Smooth muscle cell (in vitro differentiated cells): ENCODE results near the gene NETO2. TPM values are rescaled to one million over a fixed set of nuclear protein-coding genes. Genes with fewer than 3 reads are reported as not detected.

ENCODE experiments used
- DNase-seq: peaks from one replicate; lab custom pipeline; 2025; ENCODE audit not compliant: unreplicated experiment; lab: John Stamatoyannopoulos, UW
- H2AFZ ChIP-seq: fragments of 200-600 bp; sonication (generic); 2 replicates; pipeline ENCODE4 v1.6.0; 2016; ENCODE audit warnings: antibody characterized with exemption, low read depth, mild to moderate bottlenecking
- H3F3A ChIP-seq: fragments of 200-600 bp; sonication (generic); 2 replicates; pipeline ENCODE4 v1.6.0; 2017; ENCODE audit warnings: antibody characterized with exemption, low read depth
- H3K27ac ChIP-seq: fragments of 200-600 bp; sonication (generic); 2 replicates; pipeline ENCODE4 v1.5.1; 2016; ENCODE audit warnings: low read depth, mild to moderate bottlenecking
- H3K27me3 ChIP-seq: fragments of 200-600 bp; sonication (generic); 2 replicates; pipeline ENCODE4 v1.6.1; 2016; ENCODE audit warnings: low read depth, mild to moderate bottlenecking
- H3K36me3 ChIP-seq: fragments of 200-600 bp; sonication (generic); 2 replicates; pipeline ENCODE4 v1.5.1; 2016; ENCODE audit warnings: low read depth
- H3K4me1 ChIP-seq: fragments of 200-600 bp; sonication (generic); 2 replicates; pipeline ENCODE4 v1.5.1; 2016; ENCODE audit warnings: low read depth
- H3K4me2 ChIP-seq: fragments of 200-600 bp; sonication (generic); 2 replicates; pipeline ENCODE4 v1.6.0; 2016; ENCODE audit warnings: mild to moderate bottlenecking
- H3K4me3 ChIP-seq: fragments of 200-600 bp; sonication (generic); 2 replicates; pipeline ENCODE4 v1.5.1; 2016; ENCODE audit warnings: mild to moderate bottlenecking
- H3K79me2 ChIP-seq: fragments of 200-600 bp; sonication (generic); 2 replicates; pipeline ENCODE4 v1.6.0; 2016; ENCODE audit warnings: low read depth, mild to moderate bottlenecking
- H3K9ac ChIP-seq: fragments of 200-600 bp; sonication (generic); 2 replicates; pipeline ENCODE4 v1.6.0; 2016; ENCODE audit warnings: low read depth
- H3K9me3 ChIP-seq: fragments of 200-600 bp; sonication (generic); replicated peaks from 2 replicates; pipeline ENCODE4 v1.5.1; 2016; ENCODE audit warnings: low read depth
- H4K20me1 ChIP-seq: fragments of 200-600 bp; sonication (generic); 2 replicates; pipeline ENCODE4 v1.6.0; 2016; ENCODE audit warnings: low read depth
- CTCF ChIP-seq: fragments of 200-600 bp; sonication (generic); IDR thresholded peaks from 2 replicates; pipeline ENCODE4 v1.5.1; 2017; ENCODE audit warnings: borderline replicate concordance, mild to moderate bottlenecking, antibody characterized with exemption; ENCODE audit not compliant: insufficient read depth, poor library complexity, severe bottlenecking
- WGBS: methylation state at CpG from one replicate; pipeline ENCODE4 v1.1.7; 2016; ENCODE audit warnings: low lambda C conversion rate; 5-methylcytosine and 5-hydroxymethylcytosine counted together
- polyA plus RNA-seq: library from polyadenylated mRNA; unstranded; fragments of >200 nt; fragmentation: Nextera tagmentation; extraction: Ambion mirVana; gene quantifications from 2 replicates; pipeline ENCODE4 v1.2.1, GENCODE V29; 2016
- total RNA-seq: library from RNA; depleted of rRNA; stranded (reverse); fragments of >200 nt; gene quantifications from 2 replicates; pipeline ENCODE4 v1.2.3, GENCODE V29; 2014

The NETO2 gene
- total and polyA plus RNA-seq, 2 experiments from 2014 or later: 12.7 to 23.5 TPM

DNA sequence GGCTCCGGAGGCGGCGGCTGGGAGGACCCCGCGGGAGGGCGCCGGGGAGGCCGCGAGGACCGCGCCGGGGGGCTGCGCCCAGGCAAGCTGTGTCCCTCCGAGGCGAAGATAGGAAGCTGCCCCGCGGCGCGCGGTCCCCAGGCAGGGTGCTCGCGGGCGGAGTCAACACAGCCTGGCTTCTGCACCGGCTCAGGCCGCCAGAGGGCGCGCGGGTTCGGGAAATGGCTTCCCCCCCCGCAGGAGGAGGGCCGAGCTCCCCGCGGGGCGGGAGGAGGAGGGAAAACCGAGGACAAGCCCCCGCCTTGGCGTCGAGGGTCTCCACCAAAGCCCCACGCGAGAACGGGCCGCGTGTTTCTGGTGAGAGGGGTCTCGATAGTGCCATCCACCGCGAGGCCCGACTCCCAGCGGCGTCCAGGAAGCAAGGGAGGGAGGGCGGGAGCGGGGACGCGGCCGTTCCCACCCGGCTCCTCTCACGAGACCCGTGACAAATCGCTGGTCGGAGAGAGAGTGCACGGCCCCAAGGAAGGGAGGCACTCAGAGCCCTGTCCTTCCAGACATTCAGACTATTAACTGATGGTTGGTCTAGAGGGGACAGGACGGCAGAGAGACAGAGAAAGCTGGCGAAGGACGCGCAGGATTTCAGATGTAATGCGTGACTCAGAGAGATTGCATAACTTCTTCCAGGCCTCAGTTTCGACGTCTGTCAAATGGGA is 105.8 kb downstream of the NETO2 start:
- no peaks in the 10 kb centered on the region for H4K20me1 ChIP-seq
- DNase-seq: peak; percentile 83
- H3K27me3 ChIP-seq: no peaks in the 10 kb centered on the region
- WGBS: 9% methylated on average over 55 of the region's 67 CpGs
- H3K27ac ChIP-seq: no peak overlapping the region
- no peaks in the 10 kb centered on the region for H3F3A ChIP-seq
- no peaks in the 10 kb centered on the region for H3K9me3 ChIP-seq
- no peaks in the 10 kb centered on the region for H3K36me3 ChIP-seq
- peak overlapping the region; percentile 100 for H2AFZ ChIP-seq
- H3K79me2 ChIP-seq: no peaks in the 10 kb centered on the region
- no peaks in the 10 kb centered on the region for H3K4me1 ChIP-seq
- H3K4me3 ChIP-seq: peak overlapping the region; percentile 65
- peak overlapping the region; percentile 93 for H3K4me2 ChIP-seq
- peak overlapping the region; percentile 67 for H3K9ac ChIP-seq
- TF ChIP-seq CTCF: peak; percentile 95

DNA sequence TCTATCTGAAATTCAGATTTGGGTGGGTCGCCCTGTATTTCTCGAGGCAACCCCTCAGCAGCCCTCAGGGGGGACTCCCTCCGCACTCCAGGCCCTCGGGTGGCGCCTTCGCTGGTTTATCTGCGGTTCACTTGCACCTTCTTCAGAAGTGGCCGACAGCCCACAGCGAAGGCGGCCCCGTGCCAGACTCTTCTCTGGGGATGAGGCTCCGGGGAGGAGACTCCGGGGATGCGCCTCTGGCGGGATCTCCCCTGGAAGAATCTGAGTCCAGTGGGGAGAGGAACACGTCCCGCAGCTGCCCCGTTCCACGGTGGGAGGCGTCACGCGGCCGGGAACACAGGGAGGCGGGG is 106.4 kb downstream of the NETO2 start:
- TF ChIP-seq CTCF: no peak
- DNase-seq: peak; percentile 63
- WGBS: 8% methylated on average over 23 of the region's 24 CpGs

DNA sequence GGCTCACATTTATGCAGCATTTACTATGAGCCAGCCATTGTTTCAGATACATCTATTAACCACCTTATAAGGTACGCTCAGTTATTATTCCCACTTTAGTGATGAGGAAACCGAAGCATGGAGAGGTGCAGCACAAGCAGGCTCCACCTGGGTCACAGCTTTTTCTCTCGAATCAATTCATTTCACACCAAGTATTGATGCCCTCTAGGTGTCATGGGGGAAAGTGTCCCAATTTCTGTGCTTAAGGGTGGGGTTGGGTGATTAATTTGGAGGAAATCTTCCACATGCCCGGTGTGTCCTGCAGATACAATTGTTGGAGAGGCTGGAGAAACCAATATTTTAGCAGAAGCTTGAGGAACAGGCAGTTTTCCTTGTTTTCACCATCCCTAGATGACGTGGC is 107.5 kb downstream of the NETO2 start:
- 85% methylated on average over 5 of the region's 5 CpGs for WGBS
- Histone ChIP-seq H3K79me2 (no peaks in the 10 kb centered on the region), H3K4me1 (no peaks in the 10 kb centered on the region), H3K9me3 (no peaks in the 10 kb centered on the region), H3F3A (no peaks in the 10 kb centered on the region), H3K27me3 (no peaks in the 10 kb centered on the region), H3K27ac (no peak overlapping the region), H4K20me1 (no peaks in the 10 kb centered on the region), H3K4me2 (no peak overlapping the region), H3K9ac (no peak overlapping the region), H3K4me3 (no peak overlapping the region), H3K36me3 (no peaks in the 10 kb centered on the region), H2AFZ (no peak overlapping the region)
- no peak for DNase-seq
- TF ChIP-seq CTCF: no peak

More for the DNA sequence above, 106.4 kb downstream of the NETO2 start:
- H3K4me1 ChIP-seq: no peaks in the 10 kb centered on the region
- peak overlapping the region; percentile 67 for H3K9ac ChIP-seq
- H3K4me3 ChIP-seq: peak overlapping the region; percentile 65
- no peak overlapping the region for H3K27ac ChIP-seq
- no peaks in the 10 kb centered on the region for H3K27me3 ChIP-seq
- peak overlapping the region; percentile 100 for H2AFZ ChIP-seq
- peak overlapping the region; percentile 93 for H3K4me2 ChIP-seq
- H4K20me1 ChIP-seq: no peaks in the 10 kb centered on the region
- no peaks in the 10 kb centered on the region for H3K79me2 ChIP-seq
- no peaks in the 10 kb centered on the region for H3K36me3 ChIP-seq
- H3F3A ChIP-seq: no peaks in the 10 kb centered on the region
- no peaks in the 10 kb centered on the region for H3K9me3 ChIP-seq

DNA sequence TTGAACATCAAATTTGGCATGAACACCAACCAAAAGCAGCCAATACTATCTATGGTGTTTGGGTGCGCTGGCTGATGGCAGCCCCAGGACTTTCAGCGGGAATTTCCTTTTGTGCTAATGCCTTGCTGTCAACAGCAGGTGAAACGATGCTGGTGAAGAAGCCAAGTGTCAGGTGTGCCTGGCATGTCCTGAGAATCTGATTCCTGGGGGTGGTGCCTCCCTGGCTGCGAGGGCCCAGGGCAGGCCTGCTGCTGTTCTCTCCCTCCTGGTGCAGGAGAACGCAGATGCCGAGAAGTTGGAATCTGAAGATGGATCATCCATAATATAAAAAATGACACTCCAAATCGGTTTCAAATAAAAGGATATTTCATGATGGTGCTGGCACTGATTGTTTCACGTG is 108.3 kb downstream of the NETO2 start:
- TF ChIP-seq CTCF: no peak
- H3K27ac ChIP-seq: no peak overlapping the region
- H3K9ac ChIP-seq: no peak overlapping the region
- H3K9me3 ChIP-seq: no peaks in the 10 kb centered on the region
- WGBS: 93% methylated on average over 8 of the region's 8 CpGs
- no peak overlapping the region for H3K4me2 ChIP-seq
- H3K4me1 ChIP-seq: no peaks in the 10 kb centered on the region
- H3K27me3 ChIP-seq: no peaks in the 10 kb centered on the region
- no peaks in the 10 kb centered on the region for H3K36me3 ChIP-seq
- no peak overlapping the region for H2AFZ ChIP-seq
- no peaks in the 10 kb centered on the region for H4K20me1 ChIP-seq
- H3K4me3 ChIP-seq: no peak overlapping the region
- no peak for DNase-seq
- no peaks in the 10 kb centered on the region for H3F3A ChIP-seq
- no peaks in the 10 kb centered on the region for H3K79me2 ChIP-seq
